SH-SY5Y (cell line): ENCODE data around the gene TLCD4.

Experiments used
- GATA2 ChIP-seq: IDR thresholded peaks from 2 replicates; pipeline ENCODE4 v1.6.1; 2011; ENCODE audit warnings: mild to moderate bottlenecking, low read depth, low read length
- GATA3 ChIP-seq: IDR thresholded peaks from 2 replicates; pipeline ENCODE4 v1.6.1; 2011; ENCODE audit warnings: low read depth, mild to moderate bottlenecking, low read length, moderate library complexity

Gene TLCD4

GRCh38 chr1:95089650-95090287 lies 27.4 kb upstream of the TLCD4 start:
- no peak for TF ChIP-seq GATA2
- no peak for TF ChIP-seq GATA3

GRCh38 chr1:95093296-95093695 lies 23.9 kb upstream of the TLCD4 start:
- no peak for TF ChIP-seq GATA3
- no peak for TF ChIP-seq GATA2

- no peak for TF ChIP-seq GATA3
- no peak for TF ChIP-seq GATA2
These were observed 22.2 kb upstream of the TLCD4 start for GRCh38 chr1:95094923-95095322.

- TF ChIP-seq GATA3 = no peak
- no peak for TF ChIP-seq GATA2
These were observed 21.3 kb upstream of the TLCD4 start for GRCh38 chr1:95095833-95096217.

- TF ChIP-seq GATA3 (no peak), GATA2 (no peak)
These were observed 20.8 kb upstream of the TLCD4 start for GRCh38 chr1:95096218-95096841.

- no peak for TF ChIP-seq GATA3
- no peak for TF ChIP-seq GATA2
These were observed 19.7 kb upstream of the TLCD4 start for GRCh38 chr1:95097426-95097825.

GRCh38 chr1:95098196-95098595 lies 19.0 kb upstream of the TLCD4 start:
- TF ChIP-seq GATA3 (no peak), GATA2 (no peak)

GRCh38 chr1:95108792-95109191 lies 8.4 kb upstream of the TLCD4 start:
- TF ChIP-seq GATA3 (no peak), GATA2 (no peak)

GRCh38 chr1:95111014-95111413 lies 6.1 kb upstream of the TLCD4 start:
- TF ChIP-seq GATA3 (no peak), GATA2 (no peak)

GRCh38 chr1:95113684-95114083 lies 3.5 kb upstream of the TLCD4 start:
- TF ChIP-seq GATA3 (no peak), GATA2 (no peak)

- TF ChIP-seq GATA2 (no peak), GATA3 (no peak)
These were observed 1.4 kb upstream of the TLCD4 start for GRCh38 chr1:95115708-95116137.

GRCh38 chr1:95116580-95117206 lies 462 bp upstream of the TLCD4 start:
- TF ChIP-seq GATA2 = no peak
- TF ChIP-seq GATA3 = no peak

GRCh38 chr1:95118067-95118499 lies 928 bp downstream of the TLCD4 start:
- no peak for TF ChIP-seq GATA2

GRCh38 chr1:95118710-95119109 lies 1.6 kb downstream of the TLCD4 start:
- TF ChIP-seq GATA2 (no peak), GATA3 (no peak)

- no peak for TF ChIP-seq GATA3
- TF ChIP-seq GATA2 = no peak
These were observed 2.1 kb downstream of the TLCD4 start for GRCh38 chr1:95119273-95119672.
